HepG2 (cell line): ENCODE data around the gene SASH1.

Experiments
- ATF1 ChIP-seq: IDR thresholded peaks from 2 replicates; pipeline ENCODE4 v1.6.1; 2016; ENCODE audit warnings: mild to moderate bottlenecking, control low read depth
- GFI1 ChIP-seq: sonication (generic); formaldehyde crosslinking; IDR thresholded peaks from 2 replicates; pipeline ENCODE4 v1.5.0; 2020; ENCODE audit warnings: missing genetic modification reagents, mild to moderate bottlenecking, borderline replicate concordance
- HIVEP1 ChIP-seq: sonication (generic); formaldehyde crosslinking; IDR thresholded peaks from 2 replicates; pipeline ENCODE4 v1.4.0; 2020; ENCODE audit warnings: mild to moderate bottlenecking, missing genetic modification reagents
- JUN ChIP-seq: sonication (generic); formaldehyde crosslinking; IDR thresholded peaks from 2 replicates; pipeline ENCODE4 v1.4.0; 2020; ENCODE audit warnings: mild to moderate bottlenecking, missing genetic modification reagents
- KLF15 ChIP-seq: sonication (generic); formaldehyde crosslinking; IDR thresholded peaks from 2 replicates; pipeline ENCODE4 v1.8.1; 2023; ENCODE audit warnings: borderline replicate concordance, mild to moderate bottlenecking, inconsistent platforms, missing genetic modification reagents, mixed read lengths
- MXI1 ChIP-seq: IDR thresholded peaks from 3 replicates; pipeline ENCODE4 v1.6.1; 2012; ENCODE audit warnings: low read depth, low read length, inconsistent platforms, borderline replicate concordance
- PAWR ChIP-seq: sonication (generic); formaldehyde crosslinking; IDR thresholded peaks from 2 replicates; pipeline ENCODE4 v1.4.0; 2020; ENCODE audit warnings: missing genetic modification reagents, mild to moderate bottlenecking, borderline replicate concordance
- PAX8 ChIP-seq: sonication (generic); formaldehyde crosslinking; IDR thresholded peaks from 2 replicates; pipeline ENCODE4 v1.8.0; 2022; ENCODE audit warnings: mild to moderate bottlenecking, missing genetic modification reagents, borderline replicate concordance
- ZNF274 ChIP-seq: sonication (generic); formaldehyde crosslinking; IDR thresholded peaks from 2 replicates; pipeline ENCODE4 v1.5.1; 2020; ENCODE audit warnings: mild to moderate bottlenecking, missing genetic modification reagents
- TF ChIP-seq, protein P1 (sequence below): sonication (generic); formaldehyde crosslinking; IDR thresholded peaks from 2 replicates; pipeline ENCODE4 v1.5.1; 2020; ENCODE audit warnings: mild to moderate bottlenecking, missing genetic modification reagents
- TF ChIP-seq, protein P2 (sequence below): sonication (generic); formaldehyde crosslinking; IDR thresholded peaks from 2 replicates; pipeline ENCODE4 v1.8.1; 2023; ENCODE audit warnings: mild to moderate bottlenecking, inconsistent platforms, moderate library complexity, missing genetic modification reagents, borderline replicate concordance
- TF ChIP-seq, protein P3 (sequence below): sonication (generic); formaldehyde crosslinking; IDR thresholded peaks from 2 replicates; pipeline ENCODE4 v1.8.0; 2022; ENCODE audit warnings: missing genetic modification reagents, mild to moderate bottlenecking, borderline replicate concordance

DNA sequence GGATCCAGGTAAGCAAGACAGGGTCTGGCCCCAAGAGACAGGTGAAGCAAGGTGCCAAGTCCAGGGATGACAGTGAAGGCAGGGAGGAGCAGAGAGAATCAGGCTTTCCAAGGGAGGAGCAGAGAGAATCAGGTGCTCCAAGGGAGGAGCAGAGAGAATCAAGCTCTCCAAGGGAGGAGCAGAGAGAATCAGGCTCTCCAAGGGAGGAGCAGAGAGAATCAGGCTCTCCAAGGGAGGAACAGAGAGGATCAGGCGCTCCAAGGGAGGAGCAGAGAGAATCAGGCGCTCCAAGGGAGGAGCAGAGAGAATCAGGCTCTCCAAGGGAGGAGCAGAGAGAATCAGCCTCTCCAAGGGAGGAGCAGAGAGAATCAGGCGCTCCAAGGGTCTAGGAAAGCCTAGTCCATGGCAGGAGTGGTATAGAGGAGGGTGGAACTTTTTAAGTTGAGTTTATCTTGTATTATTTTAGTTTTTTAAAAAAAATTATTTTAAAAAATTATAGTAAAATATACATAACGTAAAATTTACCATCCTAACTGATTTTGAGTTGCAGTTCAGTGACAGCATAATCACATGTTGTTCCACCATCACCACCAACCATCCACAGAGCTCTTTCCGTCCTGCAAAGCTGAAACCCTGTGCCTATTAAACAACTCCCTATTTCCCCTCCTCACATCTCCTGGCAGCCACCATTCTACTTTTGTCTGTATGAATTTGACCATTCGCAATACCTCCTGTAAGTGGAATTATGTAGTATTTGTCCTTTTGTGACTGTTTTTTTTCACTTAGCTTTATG lies 64.1 kb downstream of the SASH1 start:
- TF ChIP-seq PAX8 (no peak), ATF1 (CRISPR knock-in tag) (no peak), MXI1 (no peak), GFI1 (CRISPR knock-in tag) (no peak), ZNF274 (CRISPR knock-in tag) (no peak), JUN (CRISPR knock-in tag) (no peak), HIVEP1 (no peak), PAWR (no peak), KLF15 (no peak)
- TF ChIP-seq, protein P1, sequence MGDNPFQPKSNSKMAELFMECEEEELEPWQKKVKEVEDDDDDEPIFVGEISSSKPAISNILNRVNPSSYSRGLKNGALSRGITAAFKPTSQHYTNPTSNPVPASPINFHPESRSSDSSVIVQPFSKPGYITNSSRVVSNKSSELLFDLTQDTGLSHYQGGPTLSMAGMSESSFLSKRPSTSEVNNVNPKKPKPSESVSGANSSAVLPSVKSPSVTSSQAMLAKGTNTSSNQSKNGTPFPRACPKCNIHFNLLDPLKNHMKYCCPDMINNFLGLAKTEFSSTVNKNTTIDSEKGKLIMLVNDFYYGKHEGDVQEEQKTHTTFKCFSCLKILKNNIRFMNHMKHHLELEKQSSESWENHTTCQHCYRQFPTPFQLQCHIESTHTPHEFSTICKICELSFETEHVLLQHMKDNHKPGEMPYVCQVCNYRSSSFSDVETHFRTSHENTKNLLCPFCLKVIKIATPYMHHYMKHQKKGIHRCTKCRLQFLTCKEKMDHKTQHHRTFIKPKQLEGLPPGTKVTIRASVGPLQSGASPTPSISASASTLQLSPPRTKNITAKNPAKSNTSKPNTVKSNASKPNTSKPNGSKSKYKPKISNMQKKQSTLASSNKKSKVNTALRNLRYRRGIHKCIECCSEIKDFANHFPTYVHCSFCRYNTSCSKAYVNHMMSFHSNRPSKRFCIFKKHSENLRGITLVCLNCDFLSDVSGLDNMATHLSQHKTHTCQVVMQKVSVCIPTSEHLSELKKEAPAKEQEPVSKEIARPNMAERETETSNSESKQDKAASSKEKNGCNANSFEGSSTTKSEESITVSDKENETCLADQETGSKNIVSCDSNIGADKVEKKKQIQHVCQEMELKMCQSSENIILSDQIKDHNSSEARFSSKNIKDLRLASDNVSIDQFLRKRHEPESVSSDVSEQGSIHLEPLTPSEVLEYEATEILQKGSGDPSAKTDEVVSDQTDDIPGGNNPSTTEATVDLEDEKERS (CRISPR knock-in tag): no peak
- TF ChIP-seq, protein P2, sequence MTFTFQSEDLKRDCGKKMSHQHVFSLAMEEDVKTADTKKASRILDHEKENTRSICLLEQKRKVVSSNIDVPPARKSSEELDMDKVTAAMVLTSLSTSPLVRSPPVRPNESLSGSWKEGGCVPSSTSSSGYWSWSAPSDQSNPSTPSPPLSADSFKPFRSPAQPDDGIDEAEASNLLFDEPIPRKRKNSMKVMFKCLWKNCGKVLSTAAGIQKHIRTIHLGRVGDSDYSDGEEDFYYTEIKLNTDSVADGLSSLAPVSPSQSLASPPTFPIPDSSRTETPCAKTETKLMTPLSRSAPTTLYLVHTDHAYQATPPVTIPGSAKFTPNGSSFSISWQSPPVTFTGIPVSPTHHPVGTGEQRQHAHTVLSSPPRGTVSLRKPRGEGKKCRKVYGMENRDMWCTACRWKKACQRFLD: no peak
- TF ChIP-seq, protein P3, sequence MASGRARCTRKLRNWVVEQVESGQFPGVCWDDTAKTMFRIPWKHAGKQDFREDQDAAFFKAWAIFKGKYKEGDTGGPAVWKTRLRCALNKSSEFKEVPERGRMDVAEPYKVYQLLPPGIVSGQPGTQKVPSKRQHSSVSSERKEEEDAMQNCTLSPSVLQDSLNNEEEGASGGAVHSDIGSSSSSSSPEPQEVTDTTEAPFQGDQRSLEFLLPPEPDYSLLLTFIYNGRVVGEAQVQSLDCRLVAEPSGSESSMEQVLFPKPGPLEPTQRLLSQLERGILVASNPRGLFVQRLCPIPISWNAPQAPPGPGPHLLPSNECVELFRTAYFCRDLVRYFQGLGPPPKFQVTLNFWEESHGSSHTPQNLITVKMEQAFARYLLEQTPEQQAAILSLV: no peak
